Measurements from ENCODE around the gene GABBR1.

- TF ChIP-seq CTCF (conservative IDR thresholded peaks at IDR 0.05) (no peak), EZH2 (IDR thresholded peaks at IDR 0.05; ENCODE audit: low read depth) (no peak)
Observed at GRCh38 chr6:29510202-29510601, 122.8 kb downstream of the GABBR1 start.
